ENCODE results near the gene ANXA11.

DNA sequence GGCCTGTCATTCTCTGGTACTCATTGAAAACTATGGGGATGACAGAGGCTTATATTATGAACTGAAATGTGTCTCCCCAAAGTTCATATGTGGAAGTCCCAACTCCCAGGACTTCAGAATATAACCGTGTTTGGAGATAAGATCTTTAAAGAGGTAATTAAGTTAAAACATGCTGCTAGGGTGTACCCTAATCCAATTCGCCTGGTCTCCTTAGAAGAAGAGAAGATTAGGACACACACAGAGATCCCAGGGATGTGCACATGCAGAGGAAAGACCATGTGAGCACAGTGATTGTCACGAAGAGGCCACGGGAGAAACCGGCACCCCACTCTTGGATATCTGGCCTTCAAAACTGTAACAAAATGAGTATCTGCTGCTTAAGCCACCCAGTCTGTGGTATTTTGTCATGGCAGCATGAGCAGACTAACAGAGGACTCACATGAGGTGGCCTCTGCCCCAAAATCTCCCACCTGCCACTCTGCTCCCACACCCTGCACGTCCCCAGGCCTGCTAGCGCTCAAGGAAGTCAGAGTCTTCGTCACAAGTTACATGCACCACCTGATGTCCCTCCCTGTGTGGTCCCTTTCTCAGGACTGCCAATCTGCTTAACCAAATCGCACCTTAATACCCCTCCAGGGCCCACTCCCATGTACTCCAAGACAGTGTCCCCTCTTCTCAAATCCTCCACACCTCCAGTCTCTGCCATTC, 46.0 kb downstream of the ANXA11 start:
- TF ChIP-seq CTCF (IDR thresholded peaks at IDR 0.05) (no peak), POLR2A (IDR thresholded peaks at IDR 0.05) (no peak), POLR2AphosphoS5 (IDR thresholded peaks at IDR 0.05) (no peak), EP300 (IDR thresholded peaks at IDR 0.05) (no peak)

Measured in upper lobe of left lung (tissue), 4 donors.